SKM-1 (cell line): ENCODE measurements around the gene IMPG2.
"Not testable (repeated sequence)": the region's sequence is repeated elsewhere in the genome, so short reads cannot be mapped to it uniquely, and the experiment has no call there.

Experiments
- DNase-seq: peaks from one replicate; lab custom pipeline; 2025; ENCODE audit not compliant: unreplicated experiment; lab: John Stamatoyannopoulos, UW

The IMPG2 gene

GRCh38 chr3:101320475-101320874 is at the start of gene IMPG2:
IMPG2 (minus strand) TSS chr3:101320575; CDS start chr3:101320372, 203 bp downstream.
- no peak for DNase-seq

- DNase-seq, result no peak
Measured at GRCh38 chr3:101362406-101362805, 42.0 kb upstream of the IMPG2 start.

GRCh38 chr3:101351829-101352228 is 31.5 kb upstream of the IMPG2 start:
- DNase-seq, result no peak

- DNase-seq, result no peak
Measured at GRCh38 chr3:101340591-101340990, 20.2 kb upstream of the IMPG2 start.

- DNase-seq, result no peak
Measured at GRCh38 chr3:101333883-101334282, 13.5 kb upstream of the IMPG2 start.

- DNase-seq, result no peak
Measured at GRCh38 chr3:101329016-101329673, 8.8 kb upstream of the IMPG2 start.

GRCh38 chr3:101325393-101326134 is 5.2 kb upstream of the IMPG2 start:
- DNase-seq, result no peak

- no peak for DNase-seq
Measured at GRCh38 chr3:101319531-101319930, 844 bp downstream of the IMPG2 start.

GRCh38 chr3:101312545-101312944 is 7.8 kb downstream of the IMPG2 start:
- no peak for DNase-seq

- no peak for DNase-seq
Measured at GRCh38 chr3:101311676-101312075, 8.7 kb downstream of the IMPG2 start.

- DNase-seq, result no peak
Measured at GRCh38 chr3:101310978-101311375, 9.4 kb downstream of the IMPG2 start.

- not testable (repeated sequence) for DNase-seq
Measured at GRCh38 chr3:101308147-101308772, 12.1 kb downstream of the IMPG2 start.

- no peak for DNase-seq
Measured at GRCh38 chr3:101303836-101304235, 16.5 kb downstream of the IMPG2 start.

- DNase-seq, result no peak
Measured at GRCh38 chr3:101303089-101303731, 17.2 kb downstream of the IMPG2 start.

GRCh38 chr3:101300073-101300472 is 20.3 kb downstream of the IMPG2 start:
- DNase-seq, result no peak

GRCh38 chr3:101292027-101292426 is 28.3 kb downstream of the IMPG2 start:
- DNase-seq, result no peak

GRCh38 chr3:101288294-101288693 is 32.1 kb downstream of the IMPG2 start:
- no peak for DNase-seq

GRCh38 chr3:101284757-101285156 is 35.6 kb downstream of the IMPG2 start:
- no peak for DNase-seq

- DNase-seq, result no peak
Measured at GRCh38 chr3:101281521-101282030, 38.8 kb downstream of the IMPG2 start.

GRCh38 chr3:101279765-101280385 is 40.5 kb downstream of the IMPG2 start:
- DNase-seq, result no peak

GRCh38 chr3:101279162-101279561 is 41.2 kb downstream of the IMPG2 start:
- DNase-seq, result no peak
